Loucy (cell line): ENCODE measurements around the gene GSDME.

Experiments used
- H2AFZ ChIP-seq: fragments of 200-600 bp; sonication (generic); 2 replicates; pipeline ENCODE4 v1.6.0; 2016; ENCODE audit warnings: antibody characterized with exemption, mild to moderate bottlenecking, low read length, moderate library complexity
- H3F3A ChIP-seq: fragments of 200-600 bp; 2 replicates; pipeline ENCODE4 v1.6.0; 2016; ENCODE audit warnings: antibody characterized with exemption, low read depth, mild to moderate bottlenecking
- H3K27me3 ChIP-seq: fragments of 200-600 bp; sonication (generic); 2 replicates; pipeline ENCODE4 v1.6.1; 2014; ENCODE audit warnings: low read length, mild to moderate bottlenecking; ENCODE audit not compliant: insufficient read depth, poor library complexity, severe bottlenecking
- H3K36me3 ChIP-seq: fragments of 200-600 bp; sonication (generic); 2 replicates; pipeline ENCODE4 v1.6.1; 2016; ENCODE audit warnings: low read length; ENCODE audit not compliant: insufficient read depth
- H3K4me1 ChIP-seq: fragments of 200-600 bp; sonication (generic); 2 replicates; pipeline ENCODE4 v1.5.1; 2014; ENCODE audit warnings: low read length, mild to moderate bottlenecking; ENCODE audit not compliant: insufficient read depth, poor library complexity, severe bottlenecking
- H3K4me2 ChIP-seq: fragments of 200-600 bp; sonication (generic); 2 replicates; pipeline ENCODE4 v1.6.0; 2014; ENCODE audit warnings: antibody characterized with exemption, low read length, low read depth, mild to moderate bottlenecking; ENCODE audit not compliant: poor library complexity, severe bottlenecking
- H3K4me3 ChIP-seq: fragments of 200-600 bp; sonication (generic); 2 replicates; pipeline ENCODE4 v1.5.1; 2014; ENCODE audit warnings: low read length, mild to moderate bottlenecking, mixed read lengths; ENCODE audit not compliant: poor library complexity, severe bottlenecking
- H3K79me2 ChIP-seq: fragments of 200-600 bp; sonication (generic); 2 replicates; pipeline ENCODE4 v1.6.1; 2014; ENCODE audit warnings: low read length; ENCODE audit not compliant: insufficient read depth
- H3K9ac ChIP-seq: fragments of 200-600 bp; sonication (generic); 2 replicates; pipeline ENCODE4 v1.6.0; 2014; ENCODE audit warnings: mild to moderate bottlenecking, low read depth, low read length, moderate library complexity; ENCODE audit not compliant: poor library complexity, severe bottlenecking
- H3K9me2 ChIP-seq: fragments of 200-600 bp; sonication (generic); replicated peaks from 2 replicates; pipeline ENCODE4 v1.6.1; 2016; ENCODE audit warnings: low read depth, low read length, mixed read lengths
- H3K9me3 ChIP-seq: fragments of 200-600 bp; sonication (generic); 2 replicates; pipeline ENCODE4 v1.6.1; 2014; ENCODE audit warnings: mild to moderate bottlenecking, antibody characterized with exemption, low read length, low read depth; ENCODE audit not compliant: insufficient read depth
- H4K20me1 ChIP-seq: fragments of 200-600 bp; sonication (generic); 2 replicates; pipeline ENCODE4 v1.6.0; 2014; ENCODE audit warnings: antibody characterized with exemption, low read length, mild to moderate bottlenecking; ENCODE audit not compliant: insufficient read depth, poor library complexity, severe bottlenecking
- CTCF ChIP-seq: fragments of 200-600 bp; sonication (generic); conservative IDR thresholded peaks from 2 replicates; pipeline ENCODE4 v1.5.1; 2014; ENCODE audit warnings: mild to moderate bottlenecking, antibody characterized with exemption, low read length
- EZH2phosphoT487 ChIP-seq: fragments of 200-600 bp; IDR thresholded peaks from 2 replicates; pipeline ENCODE4 v1.6.1; 2018; ENCODE audit warnings: antibody characterized with exemption, mild to moderate bottlenecking, moderate library complexity, borderline replicate concordance

Gene GSDME

DNA sequence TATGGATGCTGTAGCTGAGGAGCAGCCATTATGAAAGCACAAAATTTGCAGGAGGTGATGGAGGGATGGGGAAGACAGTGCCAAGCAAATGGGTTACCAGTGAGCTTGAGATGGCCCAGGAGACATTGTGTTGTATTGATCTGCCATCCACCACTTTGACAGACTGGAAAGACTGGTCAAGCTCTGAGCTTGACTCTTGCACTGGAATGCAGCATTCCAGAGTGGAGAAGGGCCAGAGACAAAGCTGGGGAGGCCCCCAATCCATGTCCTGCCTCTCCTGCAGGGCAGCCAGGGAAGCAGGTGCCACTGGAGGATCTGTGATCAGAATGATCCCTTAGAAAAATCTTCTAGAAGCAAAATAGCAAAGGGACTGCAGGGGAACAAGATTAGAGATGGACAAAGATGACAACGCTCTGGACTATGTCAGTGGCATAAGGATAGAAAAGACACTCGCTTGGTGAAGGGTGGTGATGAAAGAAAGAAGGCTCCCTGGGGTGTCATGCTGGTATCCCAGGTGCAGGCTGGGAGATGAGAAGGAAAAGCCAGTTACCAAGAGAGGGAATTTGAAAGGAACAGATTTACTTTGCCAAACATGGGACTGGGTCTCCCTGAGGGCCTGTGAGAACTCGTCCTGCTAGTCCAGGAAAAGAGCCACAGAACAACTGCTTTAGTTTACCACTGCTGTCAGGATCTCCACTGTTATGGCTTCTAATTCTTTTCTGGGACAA lies 5.0 kb downstream of the GSDME start:
- H3K4me1 ChIP-seq = peaks cover 18% of the 10 kb centered on the region
- no peak overlapping the region for H3K4me2 ChIP-seq
- H3K9me2 ChIP-seq = no peaks in the 10 kb centered on the region
- no peaks in the 10 kb centered on the region for H3K9me3 ChIP-seq
- H3K9ac ChIP-seq = no peak overlapping the region
- no peak overlapping the region for H3K4me3 ChIP-seq
- TF ChIP-seq EZH2phosphoT487 = no peak
- TF ChIP-seq CTCF = no peak
- H3K27me3 ChIP-seq = no peaks in the 10 kb centered on the region
- no peaks in the 10 kb centered on the region for H3K36me3 ChIP-seq
- H2AFZ ChIP-seq = no peak overlapping the region
- H3F3A ChIP-seq = no peaks in the 10 kb centered on the region
- no peaks in the 10 kb centered on the region for H3K79me2 ChIP-seq
- H4K20me1 ChIP-seq = no peaks in the 10 kb centered on the region

GRCh38 chr7:24751484-24751883 lies 5.8 kb downstream of the GSDME start:
- no peak overlapping the region for H3K9ac ChIP-seq
- H3K4me2 ChIP-seq = no peak overlapping the region

DNA sequence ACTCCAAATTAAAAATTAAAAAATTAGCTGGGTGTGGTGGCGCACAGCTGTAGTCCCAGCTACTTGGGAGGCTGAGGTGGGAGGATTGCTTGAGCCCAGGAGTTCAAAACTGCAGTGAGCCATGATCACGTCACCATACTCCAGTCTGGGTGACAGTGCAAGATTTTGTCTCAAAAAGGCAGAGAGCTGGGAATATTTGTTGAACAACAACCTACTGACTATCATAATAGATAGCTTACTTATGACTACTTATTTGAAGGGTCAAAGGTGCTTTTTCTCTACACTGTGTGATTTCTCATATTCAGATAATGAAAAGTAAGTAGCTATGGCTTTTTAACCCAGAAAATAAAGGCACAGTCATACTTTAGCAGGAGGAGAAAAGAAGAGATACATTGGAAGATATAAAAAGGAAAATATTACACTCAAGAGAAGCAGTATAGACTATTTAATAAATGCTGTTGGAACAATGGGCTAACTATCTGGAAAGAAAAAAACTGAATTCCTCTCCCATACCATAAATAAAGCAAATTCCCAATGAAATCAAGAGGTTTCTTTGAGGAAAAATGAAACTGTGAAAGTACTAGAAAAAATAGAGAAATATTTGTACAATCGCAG lies 6.7 kb downstream of the GSDME start:
- TF ChIP-seq CTCF = no peak
- no peak for TF ChIP-seq EZH2phosphoT487
- no peaks in the 10 kb centered on the region for H4K20me1 ChIP-seq
- no peaks in the 10 kb centered on the region for H3K36me3 ChIP-seq
- no peak overlapping the region for H3K9ac ChIP-seq
- H3K9me3 ChIP-seq = no peaks in the 10 kb centered on the region
- no peaks in the 10 kb centered on the region for H3K27me3 ChIP-seq
- H3K9me2 ChIP-seq = no peaks in the 10 kb centered on the region
- no peak overlapping the region for H3K4me3 ChIP-seq
- H3K4me1 ChIP-seq = peaks cover 6% of the 10 kb centered on the region
- H3K4me2 ChIP-seq = no peak overlapping the region
- H2AFZ ChIP-seq = no peak overlapping the region
- no peaks in the 10 kb centered on the region for H3K79me2 ChIP-seq
- no peaks in the 10 kb centered on the region for H3F3A ChIP-seq

More at GRCh38 chr7:24751484-24751883, 5.8 kb downstream of the GSDME start:
- Histone ChIP-seq H3K4me1 (peaks cover 15% of the 10 kb centered on the region), H3F3A (no peaks in the 10 kb centered on the region), H3K79me2 (no peaks in the 10 kb centered on the region), H3K27me3 (no peaks in the 10 kb centered on the region), H3K36me3 (no peaks in the 10 kb centered on the region), H2AFZ (no peak overlapping the region), H3K9me2 (no peaks in the 10 kb centered on the region), H3K4me3 (no peak overlapping the region), H4K20me1 (no peaks in the 10 kb centered on the region), H3K9me3 (no peaks in the 10 kb centered on the region)
- TF ChIP-seq CTCF (no peak), EZH2phosphoT487 (no peak)
